B cell (primary cell): Measurements from ENCODE around the gene TEX14.

Source experiments
- EZH2 ChIP-seq: IDR thresholded peaks from 2 replicates; pipeline ENCODE4 v1.6.1; 2012; ENCODE audit warnings: borderline replicate concordance, low read depth, mild to moderate bottlenecking, moderate library complexity, low read length; ENCODE audit not compliant: insufficient read depth, poor library complexity, severe bottlenecking
- TF ChIP-seq, protein P1 (sequence below): fragments of 200-600 bp; IDR thresholded peaks from one replicate; pipeline ENCODE4 v1.8.0; 2022; ENCODE audit warnings: antibody characterized with exemption, mild to moderate bottlenecking

DNA sequence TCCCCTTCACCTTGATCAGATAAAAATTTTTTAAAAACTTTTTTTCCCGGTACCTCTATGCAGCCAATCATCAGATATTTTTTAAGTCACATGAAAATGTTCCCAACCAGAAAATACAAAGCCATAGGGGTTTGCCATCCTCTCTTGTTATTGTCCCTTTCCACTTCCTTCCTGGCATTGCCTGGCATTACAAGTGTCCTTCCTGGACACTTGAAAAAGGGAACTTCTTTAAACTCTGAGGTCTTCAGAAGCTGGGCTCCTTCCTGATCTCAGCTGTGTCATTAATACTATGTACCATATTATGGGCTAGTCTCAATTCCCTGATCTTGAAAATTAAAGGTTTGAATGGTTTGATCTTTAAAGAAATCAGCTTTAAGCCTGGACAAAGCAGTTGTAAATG is 64.9 kb downstream of the TEX14 start:
- TF ChIP-seq EZH2, result no peak
- TF ChIP-seq, protein P1, sequence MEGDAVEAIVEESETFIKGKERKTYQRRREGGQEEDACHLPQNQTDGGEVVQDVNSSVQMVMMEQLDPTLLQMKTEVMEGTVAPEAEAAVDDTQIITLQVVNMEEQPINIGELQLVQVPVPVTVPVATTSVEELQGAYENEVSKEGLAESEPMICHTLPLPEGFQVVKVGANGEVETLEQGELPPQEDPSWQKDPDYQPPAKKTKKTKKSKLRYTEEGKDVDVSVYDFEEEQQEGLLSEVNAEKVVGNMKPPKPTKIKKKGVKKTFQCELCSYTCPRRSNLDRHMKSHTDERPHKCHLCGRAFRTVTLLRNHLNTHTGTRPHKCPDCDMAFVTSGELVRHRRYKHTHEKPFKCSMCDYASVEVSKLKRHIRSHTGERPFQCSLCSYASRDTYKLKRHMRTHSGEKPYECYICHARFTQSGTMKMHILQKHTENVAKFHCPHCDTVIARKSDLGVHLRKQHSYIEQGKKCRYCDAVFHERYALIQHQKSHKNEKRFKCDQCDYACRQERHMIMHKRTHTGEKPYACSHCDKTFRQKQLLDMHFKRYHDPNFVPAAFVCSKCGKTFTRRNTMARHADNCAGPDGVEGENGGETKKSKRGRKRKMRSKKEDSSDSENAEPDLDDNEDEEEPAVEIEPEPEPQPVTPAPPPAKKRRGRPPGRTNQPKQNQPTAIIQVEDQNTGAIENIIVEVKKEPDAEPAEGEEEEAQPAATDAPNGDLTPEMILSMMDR, result no peak
